GM06990 (cell line): ENCODE data around the gene SPINK1.

Experiments
- DNase-seq: peaks from one replicate; pipeline ENCODE4 v3.0.0-alpha.2; 2011; ENCODE audit not compliant: insufficient read length; ENCODE audit errors: extremely low read depth
- H3K27me3 ChIP-seq: replicated peaks from 2 replicates; pipeline ENCODE4 v1.6.0; 2011; ENCODE audit warnings: low read length; ENCODE audit not compliant: control insufficient read depth, insufficient read depth
- H3K36me3 ChIP-seq: 2 replicates; pipeline ENCODE4 v1.5.1; 2011; ENCODE audit warnings: low read length; ENCODE audit not compliant: control insufficient read depth, insufficient read depth
- H3K4me3 ChIP-seq: replicated peaks from 2 replicates; pipeline ENCODE4 v1.5.1; 2011; ENCODE audit warnings: low read depth, mild to moderate bottlenecking, control low read depth, low read length
- CTCF ChIP-seq: IDR thresholded peaks from 2 replicates; pipeline ENCODE4 v1.5.1; 2011; ENCODE audit warnings: low read length, control low read depth, mild to moderate bottlenecking, inconsistent platforms; ENCODE audit not compliant: insufficient read depth, poor library complexity, severe bottlenecking

Gene SPINK1

DNA sequence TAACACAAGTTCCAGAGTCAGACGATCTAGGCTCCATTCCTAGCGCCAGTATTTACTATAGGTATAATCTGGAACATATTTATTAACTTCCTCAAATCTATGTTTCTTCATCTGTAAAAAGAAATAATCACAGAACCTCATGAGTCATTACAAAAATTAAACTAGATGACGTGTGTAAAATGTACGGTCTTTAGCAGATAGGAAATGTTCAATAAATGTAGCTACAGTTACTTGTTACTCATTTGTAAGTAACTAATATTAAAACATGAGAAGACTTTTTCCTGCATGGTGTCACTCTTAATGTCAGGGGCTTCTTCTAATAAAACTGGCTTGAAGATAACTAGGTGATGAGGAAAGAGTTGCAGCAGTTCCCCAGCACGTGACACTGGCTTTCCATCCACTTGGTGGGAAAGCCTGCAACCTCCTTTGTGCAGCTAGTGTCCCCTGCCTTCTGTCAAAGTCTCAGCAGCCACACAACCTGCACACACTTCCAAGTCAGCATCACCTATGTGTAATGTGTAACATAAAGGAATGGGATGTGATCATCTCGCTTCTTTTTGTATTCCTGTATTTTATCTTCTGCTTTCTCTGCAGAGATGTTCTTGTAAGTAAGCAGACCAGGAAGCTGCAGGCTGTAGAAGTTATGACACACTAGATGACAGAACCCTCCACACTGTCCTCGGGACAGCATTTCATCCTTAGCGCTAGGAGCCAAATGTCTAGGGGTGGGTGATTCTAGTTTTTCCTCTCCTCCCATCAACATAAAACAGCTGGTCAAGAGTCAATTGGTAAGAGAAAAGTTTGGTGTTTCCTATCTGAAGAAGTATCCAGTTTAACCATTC is 47.1 kb downstream of the SPINK1 start:
- Histone ChIP-seq H3K36me3 (no peaks in the 10 kb centered on the region), H3K27me3 (no peaks in the 10 kb centered on the region; the same call in 1 of the 2 replicates), H3K4me3 (no peak overlapping the region)
- no peak for TF ChIP-seq CTCF
- no peak for DNase-seq

- TF ChIP-seq CTCF, result no peak
- Histone ChIP-seq H3K36me3 (no peaks in the 10 kb centered on the region), H3K27me3 (no peaks in the 10 kb centered on the region; the same call in 1 of the 2 replicates), H3K4me3 (0 out of 2 replicates have a peak within 1 kb of the TSS, but pooled peaks have one; percentile 17)
- peak; percentile 79 for DNase-seq
These were observed 49.1 kb downstream of the SPINK1 start, which contains the start of gene JAKMIP2 for GRCh38 chr5:147782110-147783028. Gene JAKMIP2, minus strand, starts transcription at chr5:147782728. Its CDS starts 110,922 bp downstream, at chr5:147671806.

GRCh38 chr5:147780924-147781573 is 50.4 kb downstream of the SPINK1 start:
- TF ChIP-seq CTCF, result no peak
- Histone ChIP-seq H3K36me3 (no peaks in the 10 kb centered on the region), H3K4me3 (no peak overlapping the region), H3K27me3 (no peaks in the 10 kb centered on the region; the same call in 1 of the 2 replicates)
- DNase-seq, result no peak

DNA sequence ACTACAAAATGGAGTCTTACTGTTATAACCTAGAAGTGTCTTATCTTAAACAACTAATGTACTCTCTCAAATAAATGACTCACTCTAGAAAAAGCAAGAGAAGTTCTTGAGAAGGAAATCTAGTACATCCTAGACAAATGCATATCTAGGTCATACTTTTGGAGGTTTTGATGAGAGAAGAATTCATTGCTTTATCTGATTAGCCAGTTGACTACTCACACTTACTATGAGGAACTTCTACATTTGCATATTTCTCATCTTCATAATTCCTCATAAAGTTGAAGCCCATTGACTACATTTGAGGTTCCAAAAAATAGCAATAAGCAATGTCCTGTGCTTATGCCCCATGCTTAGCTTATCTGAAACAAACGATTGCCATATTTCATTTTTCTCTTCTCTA is 51.8 kb downstream of the SPINK1 start:
- Histone ChIP-seq H3K27me3 (no peaks in the 10 kb centered on the region; the same call in 1 of the 2 replicates), H3K36me3 (no peaks in the 10 kb centered on the region), H3K4me3 (no peak overlapping the region)
- DNase-seq, result no peak
- no peak for TF ChIP-seq CTCF

DNA sequence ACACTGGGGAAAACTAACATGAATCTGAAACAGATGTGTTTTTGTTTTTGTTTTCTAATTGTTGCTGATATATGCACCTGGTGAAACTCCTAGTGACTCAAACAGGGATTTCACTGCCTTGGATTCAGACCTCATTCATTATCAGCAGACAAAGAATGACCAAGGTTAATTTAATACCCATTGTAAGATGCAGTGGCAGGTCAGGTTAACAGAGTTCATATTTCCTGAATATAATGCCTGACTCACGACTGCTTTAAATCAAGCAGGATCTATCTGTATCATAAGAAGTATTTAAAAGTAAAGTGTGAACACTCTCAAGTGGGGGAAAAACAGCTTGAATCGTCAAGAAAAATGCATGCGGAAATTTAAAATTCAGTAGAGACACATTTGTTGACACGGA is 54.5 kb downstream of the SPINK1 start:
- Histone ChIP-seq H3K4me3 (no peak overlapping the region), H3K36me3 (no peaks in the 10 kb centered on the region), H3K27me3 (no peaks in the 10 kb centered on the region)
- no peak for DNase-seq
- no peak for TF ChIP-seq CTCF
